Kidney tubule cell (primary cell): ENCODE data around the gene PLXNB1.
"Not testable (repeated sequence)": the region's sequence is repeated elsewhere in the genome, so short reads cannot be mapped to it uniquely, and the experiment has no call there.

Experiments used
- DNase-seq: peaks from one replicate; pipeline ENCODE4 v3.0.0-alpha.2; 2018; ENCODE audit warnings: low spot score

Gene PLXNB1

DNA sequence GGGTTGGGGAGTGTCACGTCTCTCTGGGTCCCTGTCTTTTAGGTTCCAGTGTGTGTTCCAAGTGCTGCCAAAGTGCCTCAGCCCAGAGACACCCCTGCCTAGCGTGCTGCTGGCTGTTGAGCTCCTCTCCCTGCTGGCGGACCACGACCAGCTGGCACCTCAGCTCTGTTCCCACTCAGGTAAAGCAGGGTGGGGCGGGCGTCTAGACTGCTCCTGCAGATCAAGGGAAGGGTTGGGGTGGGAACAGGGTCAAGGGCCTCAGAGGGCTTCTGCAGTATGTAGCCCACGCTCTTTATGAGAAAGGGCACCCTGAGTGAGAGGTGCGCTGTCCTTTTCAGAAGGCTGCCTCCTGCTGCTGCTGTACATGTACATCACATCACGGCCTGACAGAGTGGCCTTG lies 33.8 kb upstream of the PLXNB1 start:
- DNase-seq = no peak

DNA sequence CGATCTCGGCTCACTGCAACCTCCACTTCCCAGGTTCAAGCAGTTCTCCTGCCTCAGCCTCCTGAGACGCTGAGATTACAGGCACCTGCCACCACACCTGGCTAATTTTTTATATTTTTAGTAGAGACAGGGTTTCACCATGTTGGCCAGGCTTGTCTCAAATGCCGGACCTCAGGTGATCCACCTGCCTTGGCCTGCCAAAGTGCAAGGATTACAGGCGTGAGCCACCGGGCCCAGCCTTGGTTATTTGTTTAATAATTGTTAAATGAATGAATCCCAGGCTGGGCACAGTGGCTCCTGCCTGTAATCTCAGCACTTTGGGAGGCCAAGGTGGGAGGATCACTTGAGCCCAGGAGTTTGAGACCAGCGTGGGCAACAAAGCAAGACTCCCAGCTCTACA lies 31.9 kb upstream of the PLXNB1 start:
- not testable (repeated sequence) for DNase-seq

- no peak for DNase-seq
Observed at GRCh38 chr3:48460517-48460902, 30.6 kb upstream of the PLXNB1 start.

DNA sequence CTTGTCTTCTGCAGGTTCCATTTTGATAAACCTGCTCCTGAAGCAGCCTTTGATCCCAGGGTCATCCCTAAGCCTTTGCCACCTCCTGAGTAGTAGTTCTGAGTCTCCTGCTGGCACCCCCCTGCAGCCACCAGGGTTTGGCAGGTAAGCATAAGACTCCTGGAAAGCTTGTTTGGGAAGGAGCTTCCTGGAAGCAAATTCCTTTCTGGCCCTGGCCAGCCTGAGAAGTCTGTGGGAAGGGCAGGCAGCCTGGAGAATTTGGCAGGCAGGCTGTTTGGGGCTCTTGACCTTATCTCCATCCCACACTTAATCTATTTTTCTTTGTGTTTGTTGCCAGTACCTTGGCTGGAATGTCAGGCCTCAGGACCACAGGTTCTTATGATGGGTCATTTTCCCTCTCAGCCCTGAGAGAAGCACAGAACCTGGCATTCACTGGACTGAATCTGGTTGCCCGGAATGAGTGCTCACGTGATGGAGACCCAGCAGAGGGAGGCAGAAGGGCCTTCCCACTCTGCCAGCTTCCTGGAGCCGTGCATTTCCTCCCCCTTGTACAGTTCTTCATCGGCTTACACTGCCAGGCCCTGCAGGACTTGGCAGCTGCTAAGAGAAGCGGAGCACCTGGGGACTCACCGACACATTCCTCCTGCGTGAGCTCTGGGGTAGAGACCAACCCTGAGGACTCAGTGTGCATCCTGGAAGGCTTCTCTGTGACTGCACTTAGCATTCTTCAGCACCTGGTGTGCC lies 30.1 kb upstream of the PLXNB1 start:
- no peak for DNase-seq

- DNase-seq = no peak
Observed at GRCh38 chr3:48459331-48459730, 29.4 kb upstream of the PLXNB1 start.

GRCh38 chr3:48456456-48456855 lies 26.6 kb upstream of the PLXNB1 start:
- no peak for DNase-seq

DNA sequence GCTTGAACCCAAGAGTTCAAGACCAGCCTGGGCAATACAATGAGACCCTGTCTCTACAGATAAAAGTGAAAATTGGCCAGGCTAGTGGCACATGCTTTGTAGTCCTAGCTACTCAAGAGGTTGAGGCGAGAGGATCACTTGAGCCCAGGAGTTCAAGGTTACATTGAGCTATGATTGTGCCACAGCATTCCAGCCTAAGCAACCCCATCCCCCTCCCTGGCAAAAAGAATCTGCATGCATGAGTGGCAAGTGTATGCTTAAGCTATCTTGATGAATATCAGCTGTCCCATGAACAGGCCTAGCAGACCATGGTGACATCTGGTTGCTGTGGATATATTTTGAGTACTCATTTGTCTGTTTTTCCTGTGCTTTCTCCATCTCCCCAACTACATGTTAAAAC lies 21.4 kb upstream of the PLXNB1 start:
- no peak for DNase-seq

DNA sequence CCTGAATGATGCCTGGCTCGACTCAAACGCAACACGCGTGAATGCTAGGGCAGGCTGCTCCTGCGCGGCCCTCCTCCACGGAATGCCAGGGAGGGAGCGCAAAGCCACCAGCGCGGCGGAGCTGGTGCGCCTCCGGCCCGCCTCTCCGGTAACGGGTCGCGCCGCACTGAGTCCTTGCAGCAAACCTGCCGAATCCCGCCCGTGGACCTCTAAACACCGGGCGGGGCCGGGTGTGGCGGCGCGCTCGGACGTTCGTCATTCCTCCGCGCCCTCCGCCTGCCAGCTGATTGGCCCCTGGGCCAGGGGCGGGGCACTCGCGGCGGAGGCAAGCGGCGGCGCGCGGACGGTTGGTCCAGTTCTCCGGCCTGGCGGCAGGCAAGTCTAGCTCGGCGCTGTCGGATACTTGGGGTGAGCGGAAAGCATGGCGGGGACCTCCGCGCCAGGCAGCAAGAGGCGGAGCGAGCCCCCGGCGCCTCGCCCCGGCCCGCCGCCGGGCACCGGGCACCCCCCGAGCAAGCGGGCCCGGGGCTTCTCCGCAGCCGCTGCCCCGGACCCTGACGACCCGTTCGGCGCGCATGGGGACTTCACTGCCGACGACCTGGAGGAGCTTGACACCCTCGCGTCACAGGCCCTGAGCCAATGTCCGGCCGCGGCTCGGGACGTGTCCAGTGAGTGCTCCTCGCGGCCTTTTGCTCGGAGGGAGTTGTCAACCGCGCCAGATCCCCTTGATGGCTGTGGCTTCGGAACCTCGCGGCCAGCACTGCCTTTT lies 16.7 kb upstream of the PLXNB1 start, which contains the start of gene ATRIP:
ATRIP (plus strand) TSS at position 313 of the 769 bp plus-strand sequence; CDS start at position 422, 109 bp downstream.
- DNase-seq = peak; percentile 90

DNA sequence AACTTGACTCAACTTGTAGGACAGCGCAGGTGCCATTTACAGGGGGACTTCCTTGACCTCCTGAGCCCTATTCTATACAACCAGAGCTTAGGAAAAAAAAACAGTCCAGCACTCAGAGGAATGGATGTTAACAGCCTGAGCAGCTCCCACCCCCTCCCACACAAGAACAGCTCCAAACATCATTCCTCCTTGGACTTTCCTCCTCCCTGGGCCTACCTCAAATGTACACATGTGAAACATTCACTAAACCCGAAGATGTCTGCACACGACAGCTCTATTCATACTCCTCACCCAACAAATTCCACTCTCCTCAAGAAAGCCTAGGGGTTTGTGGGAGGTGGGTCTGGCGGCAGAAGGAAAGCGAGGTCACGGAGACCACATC lies 16.1 kb upstream of the PLXNB1 start:
- no peak for DNase-seq

- peak; percentile 25 for DNase-seq
Observed at GRCh38 chr3:48445277-48445882, 15.5 kb upstream of the PLXNB1 start.

DNA sequence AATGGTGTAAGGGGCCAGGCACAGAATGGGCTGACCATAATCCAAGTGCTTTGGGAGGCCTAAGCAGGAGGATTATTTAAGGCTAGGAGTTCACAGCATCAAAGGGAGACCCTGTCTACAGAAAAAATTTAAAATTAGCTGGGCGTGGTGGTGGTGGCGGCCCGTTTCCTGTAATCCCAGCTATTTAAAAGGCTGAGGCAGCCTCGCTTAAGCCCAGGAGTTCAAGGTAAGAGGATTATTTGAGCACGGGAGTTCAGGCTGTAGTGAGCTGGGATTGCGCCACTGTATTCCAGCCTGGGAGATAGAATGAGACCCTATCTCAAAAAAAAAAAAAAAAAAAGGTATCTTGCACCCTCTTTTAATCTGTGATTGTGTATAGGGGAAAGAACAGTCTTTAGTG lies 12.1 kb upstream of the PLXNB1 start:
- no peak for DNase-seq

GRCh38 chr3:48440590-48440958 lies 10.7 kb upstream of the PLXNB1 start:
- peak; percentile 27 for DNase-seq

GRCh38 chr3:48439820-48440589 lies 10.1 kb upstream of the PLXNB1 start, which contains the start of the genes CCDC51 and TMA7:
TSS of gene CCDC51 (minus strand) at chr3:48440119. CDS start at chr3:48435128, 4,991 bp downstream.
TSS of gene TMA7 (plus strand) at chr3:48440257. CDS start at chr3:48440297, 40 bp downstream.
- DNase-seq = peak; percentile 98

- DNase-seq = no peak
Observed at GRCh38 chr3:48437812-48438211, 7.9 kb upstream of the PLXNB1 start.

DNA sequence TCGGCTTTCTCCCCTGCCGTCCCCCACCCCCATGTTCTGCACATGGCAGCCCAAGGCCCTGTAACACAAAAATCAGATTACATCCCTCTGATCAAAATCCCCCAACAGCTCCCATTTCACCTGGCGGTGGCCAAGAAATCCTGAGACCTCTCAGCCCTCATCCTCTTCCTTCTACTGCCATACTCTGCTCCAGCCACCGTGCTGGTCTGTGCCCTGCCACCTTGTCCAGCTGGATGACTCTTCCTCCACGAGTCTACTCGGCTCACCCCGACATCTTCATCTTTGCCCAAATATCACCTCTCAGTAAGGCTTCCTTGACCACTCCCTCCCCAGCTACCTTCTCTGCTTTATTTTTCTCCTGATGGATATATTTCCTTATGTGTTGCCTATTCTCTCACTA lies 7.0 kb upstream of the PLXNB1 start:
- DNase-seq = no peak

DNA sequence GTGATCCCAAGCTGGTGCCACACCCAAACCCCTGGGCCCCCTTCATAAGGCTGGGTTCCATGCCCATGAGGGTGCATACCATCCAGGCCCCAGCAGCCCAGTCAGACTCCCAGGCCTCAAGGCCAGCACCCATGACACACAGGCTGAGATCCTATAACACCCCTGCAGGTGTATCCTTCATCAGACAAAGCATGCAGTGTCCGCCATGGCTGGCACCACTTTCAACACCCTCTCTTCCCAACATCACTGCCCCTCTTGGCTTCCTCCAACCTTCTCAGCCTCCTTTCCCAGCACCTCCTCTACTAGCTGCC lies 6.5 kb upstream of the PLXNB1 start:
- no peak for DNase-seq

DNA sequence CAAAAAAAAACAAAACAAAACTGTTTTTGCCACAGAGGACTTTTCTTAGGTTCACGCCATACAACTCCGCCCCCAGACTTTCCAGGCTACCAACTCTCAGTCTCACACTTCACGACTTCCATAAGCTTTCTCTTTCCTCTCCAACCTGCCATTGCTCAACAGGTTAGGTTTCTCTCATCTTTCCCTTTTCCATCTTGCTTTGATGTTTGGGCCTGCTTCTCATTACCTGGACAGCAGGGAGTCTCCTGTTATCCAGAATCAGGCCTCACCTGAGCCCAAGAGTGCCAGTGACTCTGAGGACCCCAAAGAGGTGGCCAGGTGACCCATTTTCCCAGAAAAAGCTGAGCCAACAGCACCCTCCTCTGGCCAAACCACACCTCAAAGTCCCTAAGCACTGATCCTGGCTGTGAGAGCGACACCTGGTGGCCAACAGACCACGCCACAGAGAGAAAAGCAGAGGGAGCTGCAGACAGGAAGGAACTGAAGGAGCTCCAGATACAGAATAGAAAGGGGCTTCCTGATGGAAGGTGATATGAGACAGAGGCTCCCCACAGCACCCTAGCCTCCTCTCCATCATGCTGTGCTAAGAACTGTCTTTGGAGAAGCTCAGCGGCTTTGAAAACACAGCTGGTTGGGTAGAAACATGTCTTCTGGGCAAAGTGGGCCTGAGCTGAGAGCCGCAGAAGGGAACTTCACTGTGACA lies 6.0 kb upstream of the PLXNB1 start:
- DNase-seq = peak; percentile 87

DNA sequence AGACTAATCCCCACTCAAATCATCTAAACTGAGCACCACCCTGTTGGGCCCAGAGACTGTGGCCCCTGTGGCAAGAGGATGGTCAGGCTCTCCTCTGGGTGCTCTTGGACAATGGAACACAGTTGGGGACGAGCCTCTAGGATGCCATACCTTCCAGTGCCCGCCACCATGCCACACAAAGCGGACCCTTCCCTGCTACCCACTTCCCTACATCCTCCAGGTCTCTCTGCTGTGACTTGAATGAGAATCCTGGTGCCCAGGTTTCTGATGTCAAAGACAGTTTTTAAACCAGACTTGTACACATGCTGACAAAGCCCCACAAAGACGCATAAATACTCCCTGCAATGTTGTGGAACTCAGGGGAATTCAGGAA lies 5.3 kb upstream of the PLXNB1 start:
- DNase-seq = no peak

DNA sequence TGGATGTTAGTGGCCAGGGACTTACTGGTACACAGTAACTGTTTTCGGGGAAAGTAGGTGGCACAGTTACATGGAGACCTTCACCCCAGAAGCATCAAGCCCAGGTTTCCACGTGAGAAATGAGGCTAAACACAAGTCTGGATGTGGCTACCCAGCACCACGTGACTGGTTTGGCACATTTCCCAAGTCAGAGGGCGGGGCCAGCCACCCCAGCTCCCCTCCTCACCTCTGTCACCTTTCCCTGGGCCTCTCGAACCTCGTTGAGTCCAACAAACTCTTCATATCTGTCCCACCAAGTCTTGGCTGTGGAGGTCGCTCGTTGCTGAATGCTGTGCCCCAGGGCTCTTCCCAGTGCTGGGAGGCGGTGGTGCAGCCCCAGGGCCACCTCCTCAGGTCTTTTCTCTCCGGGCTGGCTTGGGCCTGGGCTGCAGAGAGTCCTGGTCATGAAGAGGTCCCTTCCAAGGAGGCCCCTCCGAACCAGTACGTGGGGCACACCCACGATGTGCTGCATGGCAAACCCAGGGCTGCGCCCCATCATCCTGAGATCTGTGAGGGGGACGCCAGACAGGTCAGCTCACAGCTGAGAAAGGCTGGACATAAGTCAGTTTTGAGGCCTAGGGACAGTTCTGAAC lies 4.8 kb upstream of the PLXNB1 start:
- no peak for DNase-seq

GRCh38 chr3:48433472-48434118 lies 3.7 kb upstream of the PLXNB1 start:
- DNase-seq = peak; percentile 78
